ENCODE measurements around the gene GPR137.

The GPR137 gene

DNA sequence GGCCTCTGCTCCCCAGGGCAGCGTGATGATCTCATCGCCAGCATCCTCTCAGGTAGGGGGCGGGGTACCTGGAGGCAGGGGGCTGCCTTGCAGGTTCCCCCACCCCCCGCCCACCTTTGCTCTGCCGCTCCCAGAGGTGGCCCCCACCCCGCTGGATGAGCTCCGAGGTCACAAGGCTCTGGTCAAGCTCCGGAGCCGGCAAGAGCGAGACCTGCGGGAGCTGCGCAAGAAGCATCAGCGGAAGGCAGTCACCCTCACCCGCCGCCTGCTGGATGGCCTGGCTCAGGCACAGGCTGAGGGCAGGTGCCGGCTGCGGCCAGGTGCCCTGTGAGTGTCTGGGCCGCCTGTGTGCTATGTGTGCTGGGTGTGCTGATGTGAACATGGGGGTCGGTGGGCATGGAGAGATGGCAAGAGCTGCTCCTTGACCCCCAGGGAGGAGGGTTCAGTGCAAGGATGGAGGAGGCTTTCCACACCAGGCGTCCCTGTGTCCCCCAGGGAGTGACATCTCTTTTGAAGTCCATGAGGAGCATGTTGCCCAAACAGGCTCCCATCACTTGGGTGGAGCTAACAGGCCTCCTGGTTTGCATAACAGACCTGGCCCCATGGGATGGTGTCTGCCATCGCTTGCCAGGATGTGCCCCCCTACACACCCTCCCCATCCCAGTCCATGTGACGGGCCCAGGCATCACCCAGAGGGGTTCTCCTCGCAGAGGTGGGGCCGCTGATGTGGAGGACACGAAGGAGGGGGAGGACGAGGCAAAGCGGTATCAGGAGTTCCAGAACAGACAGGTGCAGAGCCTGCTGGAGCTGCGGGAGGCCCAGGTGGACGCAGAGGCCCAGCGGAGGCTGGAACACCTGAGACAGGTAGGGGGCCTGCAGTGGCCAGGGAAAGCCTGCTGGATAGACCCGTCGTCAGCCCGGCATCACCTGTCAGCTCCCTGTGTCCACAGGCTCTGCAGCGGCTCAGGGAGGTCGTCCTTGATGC is 20.2 kb upstream of the GPR137 start:
- no peak for DNase-seq

DNA sequence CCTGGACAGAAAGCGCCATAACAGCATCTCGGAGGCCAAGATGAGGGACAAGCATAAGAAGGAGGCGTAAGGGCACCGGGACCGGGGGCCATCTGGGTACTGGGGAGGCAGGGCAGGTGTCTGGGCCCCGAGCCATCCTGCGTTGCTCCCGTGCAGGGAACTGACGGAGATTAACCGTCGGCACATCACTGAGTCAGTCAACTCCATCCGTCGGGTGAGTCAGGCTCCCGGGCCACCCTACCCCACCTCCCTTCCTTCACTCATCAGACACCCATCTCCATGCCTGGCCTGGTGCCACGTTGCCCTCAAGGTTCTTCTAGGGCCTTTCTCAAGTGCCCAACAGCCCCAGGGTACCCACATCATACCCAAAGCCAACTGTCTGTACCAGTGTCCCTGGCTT is 19.3 kb upstream of the GPR137 start:
- no peak for DNase-seq

GRCh38 chr11:64267207-64267945 is 18.3 kb upstream of the GPR137 start:
- DNase-seq: no peak

- DNase-seq: peak; percentile 15
These were observed 17.4 kb upstream of the GPR137 start for GRCh38 chr11:64268025-64268892.

GRCh38 chr11:64268893-64269539 is 16.6 kb upstream of the GPR137 start:
- DNase-seq: peak; percentile 74

DNA sequence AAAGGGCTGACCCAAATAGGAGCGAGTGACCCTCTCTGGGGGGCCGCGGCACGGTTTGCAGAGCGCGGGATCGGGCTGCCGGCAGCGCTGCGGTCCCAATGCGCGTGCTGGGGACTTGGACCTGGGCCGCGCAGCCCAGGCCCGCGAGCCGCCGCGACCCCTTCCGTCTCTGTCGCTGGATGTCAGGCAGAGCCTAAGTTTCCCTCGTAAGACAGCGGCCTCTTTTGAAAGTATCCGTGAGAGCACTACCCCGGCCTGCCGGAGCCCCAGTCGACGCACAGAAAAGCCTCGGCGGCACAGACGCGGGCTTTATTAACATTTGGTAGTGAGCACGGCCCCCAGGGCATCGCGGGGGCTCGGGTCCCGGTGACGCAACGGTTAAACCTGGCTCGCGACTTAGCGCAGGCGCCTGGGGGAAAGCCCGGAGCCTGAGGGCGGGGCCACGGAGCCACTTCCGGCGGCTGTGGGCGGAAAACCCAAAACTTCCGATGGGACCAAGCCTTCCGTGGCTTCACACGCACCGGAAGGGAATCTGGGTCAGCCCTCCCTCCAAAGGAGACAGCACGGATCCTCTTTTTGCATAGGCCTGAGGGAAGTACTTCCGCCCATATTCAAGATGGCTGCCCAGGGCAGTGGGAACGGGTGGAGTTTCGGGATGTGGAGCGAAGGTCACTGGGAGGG is 16.0 kb upstream of the GPR137 start:
- peak; percentile 99 for DNase-seq

DNA sequence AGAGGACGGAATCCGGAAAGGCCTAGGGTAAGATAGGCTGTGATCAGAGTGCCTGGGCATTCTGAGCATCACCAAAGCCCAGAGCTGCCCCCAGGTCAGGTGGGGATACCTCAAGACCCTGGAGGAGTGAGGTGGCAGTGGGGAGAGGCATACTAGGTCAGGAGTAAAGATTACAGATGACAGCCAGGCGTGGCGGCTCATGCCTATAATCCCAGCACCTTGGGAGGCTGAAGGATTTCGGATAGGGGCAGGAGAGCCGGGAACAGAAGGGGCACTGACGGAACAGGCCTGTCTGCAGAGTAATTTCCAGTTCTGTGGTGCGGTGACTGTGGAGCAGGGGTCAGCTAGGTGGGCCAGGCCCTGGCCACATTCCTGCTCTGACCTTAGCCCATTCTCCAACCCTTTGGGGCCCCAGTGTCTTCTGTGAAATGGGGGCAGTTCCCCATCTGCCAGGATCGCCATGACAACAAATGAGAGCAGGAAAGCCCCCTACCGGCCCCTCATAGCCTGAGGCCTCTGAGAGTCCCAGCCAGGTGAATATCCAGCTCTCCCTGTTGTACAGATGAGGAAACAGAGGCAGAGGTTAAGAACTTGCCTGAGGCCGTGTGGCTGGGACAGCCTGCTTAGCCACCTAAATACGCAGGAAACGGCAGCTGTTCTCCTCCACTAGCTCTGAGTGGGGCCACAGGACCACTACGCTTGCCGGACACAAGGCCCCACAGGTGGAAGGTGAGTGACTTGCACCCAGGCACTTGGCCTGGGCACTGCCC is 10.4 kb upstream of the GPR137 start:
- DNase-seq: no peak

DNA sequence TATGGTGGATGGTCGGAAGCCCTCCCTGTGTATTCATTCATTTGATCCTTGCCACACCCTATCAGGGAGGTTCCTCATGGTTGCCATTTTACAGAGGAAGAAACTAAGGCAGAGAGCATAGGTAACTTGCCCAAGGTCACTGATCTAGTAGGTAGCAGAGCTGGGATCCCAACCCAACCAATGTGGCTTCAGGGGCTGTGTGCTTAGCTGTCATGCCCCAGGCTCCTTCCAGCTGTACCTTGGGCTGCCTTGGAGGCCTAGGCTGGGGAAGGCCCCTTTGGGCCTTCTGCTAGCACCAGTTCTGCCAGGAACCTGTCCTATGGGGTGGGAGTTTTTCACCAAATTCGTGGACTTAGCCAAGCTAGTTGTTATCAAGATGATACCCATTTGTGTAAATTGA is 9.8 kb upstream of the GPR137 start:
- no peak for DNase-seq

DNA sequence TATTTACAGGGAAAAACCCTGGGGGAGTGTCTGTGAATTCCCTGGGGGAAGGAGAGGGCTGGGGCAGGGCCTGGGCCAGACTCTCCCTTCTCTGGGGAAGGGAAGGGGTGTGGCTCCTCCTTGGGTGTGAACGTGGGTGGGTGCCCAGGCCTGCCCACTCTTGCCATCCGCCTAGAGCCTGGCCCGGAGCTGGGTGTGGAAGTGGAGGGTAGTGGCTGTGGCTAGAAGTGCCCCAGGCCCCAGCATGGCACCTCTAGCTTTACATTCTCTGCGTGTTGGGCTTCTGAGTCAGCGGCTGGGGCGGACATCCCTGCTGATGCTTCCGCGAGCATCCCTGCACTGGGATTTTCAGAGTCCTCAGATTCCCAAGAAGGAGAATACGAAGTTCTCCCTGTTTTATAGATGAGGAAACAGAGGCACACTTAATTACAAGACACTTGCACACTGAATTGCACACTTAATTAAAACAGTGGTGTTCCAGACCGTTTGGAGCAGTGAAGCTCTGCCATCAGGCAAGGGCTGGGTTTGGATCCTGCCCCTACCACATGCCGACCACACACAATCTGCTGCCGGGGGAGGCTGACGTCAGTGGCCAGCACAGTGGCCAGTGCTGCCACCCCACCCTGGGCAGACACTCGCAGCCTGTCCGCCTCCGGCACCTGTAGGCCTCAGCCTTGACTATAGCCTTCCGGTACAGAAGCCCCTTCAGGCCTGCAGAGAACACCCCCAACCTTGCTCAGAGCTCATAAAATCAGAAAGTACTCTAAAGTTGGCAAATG is 8.8 kb upstream of the GPR137 start:
- DNase-seq: no peak

GRCh38 chr11:64278576-64279190 is 7.0 kb upstream of the GPR137 start:
- DNase-seq: no peak

- DNase-seq: no peak
These were observed 3.5 kb upstream of the GPR137 start for GRCh38 chr11:64281957-64282770.

DNA sequence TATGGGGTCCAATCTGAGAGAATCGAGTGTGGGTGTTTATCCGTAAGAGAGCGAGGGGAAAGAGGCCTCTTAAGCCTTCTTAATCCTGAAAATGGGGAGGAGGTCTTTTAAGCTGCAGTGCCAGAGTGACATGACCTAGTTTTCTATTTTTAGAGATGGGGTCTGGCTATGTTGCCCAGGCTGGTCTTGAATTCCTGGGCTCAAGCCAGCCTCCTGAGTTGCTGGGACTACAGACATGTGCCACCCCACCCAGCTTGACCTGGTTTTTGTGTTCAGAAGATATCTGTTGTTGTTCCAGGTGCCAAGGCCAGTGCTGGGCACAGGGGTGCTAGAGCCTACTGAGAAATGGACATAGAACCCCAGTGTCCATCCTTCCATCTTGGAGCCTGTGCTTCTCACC is 2.6 kb upstream of the GPR137 start:
- no peak for DNase-seq

- peak; percentile 97 for DNase-seq
These were observed 1.3 kb upstream of the GPR137 start, which contains the start of gene BAD for GRCh38 chr11:64284048-64284961. Gene BAD (minus strand): TSS chr11:64284665. CDS start chr11:64284368, 297 bp downstream.

GRCh38 chr11:64285885-64286800 is 495 bp downstream of the GPR137 start:
- DNase-seq: peak; percentile 45

DNA sequence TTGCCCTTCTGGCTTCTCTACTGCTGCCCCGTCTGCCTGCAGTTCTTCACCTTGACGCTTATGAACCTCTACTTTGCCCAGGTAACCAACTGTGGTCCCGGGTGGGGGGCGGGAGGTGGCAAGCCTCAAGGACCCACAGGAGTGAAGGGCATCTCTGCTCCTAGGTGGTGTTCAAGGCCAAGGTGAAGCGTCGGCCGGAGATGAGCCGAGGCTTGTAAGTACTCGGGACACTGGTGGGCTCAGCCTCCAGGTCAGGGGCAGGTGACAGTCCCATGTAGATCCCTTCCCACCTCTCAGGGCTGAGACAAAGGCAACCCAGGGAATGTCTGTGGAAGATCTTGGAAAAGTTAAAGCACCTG is 1.1 kb downstream of the GPR137 start:
- no peak for DNase-seq

DNA sequence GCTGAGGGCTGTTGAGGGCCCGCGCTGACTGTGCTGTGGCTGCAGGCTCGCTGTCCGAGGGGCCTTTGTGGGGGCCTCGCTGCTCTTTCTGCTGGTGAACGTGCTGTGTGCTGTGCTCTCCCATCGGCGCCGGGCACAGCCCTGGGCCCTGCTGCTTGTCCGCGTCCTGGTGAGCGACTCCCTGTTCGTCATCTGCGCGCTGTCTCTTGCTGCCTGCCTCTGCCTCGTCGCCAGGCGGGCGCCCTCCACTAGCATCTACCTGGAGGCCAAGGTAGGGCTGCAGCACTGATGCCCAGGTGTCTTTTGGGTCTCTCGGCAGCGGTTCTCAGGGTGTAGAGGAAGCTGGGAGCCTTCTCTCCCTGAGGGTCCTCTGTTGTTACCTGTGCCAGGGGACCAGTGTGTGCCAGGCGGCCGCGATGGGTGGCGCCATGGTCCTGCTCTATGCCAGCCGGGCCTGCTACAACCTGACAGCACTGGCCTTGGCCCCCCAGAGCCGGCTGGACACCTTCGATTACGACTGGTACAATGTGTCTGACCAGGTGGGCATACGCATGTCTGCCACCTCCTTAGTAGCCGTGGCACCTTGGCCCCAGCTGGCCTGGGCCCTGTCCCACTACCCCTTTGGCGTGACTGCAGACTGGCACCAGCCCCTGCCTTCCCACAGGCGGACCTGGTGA is 2.2 kb downstream of the GPR137 start:
- no peak for DNase-seq

Measured in activated CD4-positive, alpha-beta T cell treated with anti-CD3 and anti-CD28 coated beads, Interleukin-2, Interleukin-6, amounts not matched to agents 100 ng/mL and 50 ng/mL, durations not matched to agents 16 hours and 8 hours (primary cell).